DND-41 (cell line): ENCODE data around the gene TMTC1.

ENCODE experiments used
- EZH2 ChIP-seq: IDR thresholded peaks from 3 replicates; pipeline ENCODE4 v1.6.1; 2012; ENCODE audit warnings: borderline replicate concordance, low read depth, mild to moderate bottlenecking, moderate library complexity, low read length, inconsistent platforms; ENCODE audit not compliant: severe bottlenecking
- TF ChIP-seq, protein P1 (sequence below): IDR thresholded peaks from 2 replicates; pipeline ENCODE4 v1.5.1; 2012; ENCODE audit warnings: borderline replicate concordance, low read length, moderate library complexity, mild to moderate bottlenecking; ENCODE audit not compliant: poor library complexity, severe bottlenecking; ENCODE audit errors: extremely low read depth

DNA sequence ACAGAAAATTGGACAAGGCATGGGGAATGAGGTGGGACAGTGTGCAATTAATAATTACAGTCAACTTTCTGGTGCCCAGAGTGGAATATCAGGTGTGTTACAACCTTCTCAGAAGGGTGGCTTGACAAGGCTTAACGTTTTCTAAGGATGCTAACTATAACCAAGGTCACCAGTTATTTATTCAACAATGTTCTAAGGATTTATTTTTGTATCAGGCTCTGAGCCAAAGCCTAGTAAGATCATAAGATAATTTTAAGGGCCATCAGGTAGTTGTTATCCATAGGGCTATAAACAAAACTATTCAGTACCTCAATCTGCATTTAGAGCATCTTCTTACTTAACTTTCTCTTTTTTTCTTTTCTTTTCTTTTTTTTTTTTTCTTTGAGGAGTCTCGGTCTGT is 134.0 kb downstream of the TMTC1 start:
- TF ChIP-seq, protein P1, sequence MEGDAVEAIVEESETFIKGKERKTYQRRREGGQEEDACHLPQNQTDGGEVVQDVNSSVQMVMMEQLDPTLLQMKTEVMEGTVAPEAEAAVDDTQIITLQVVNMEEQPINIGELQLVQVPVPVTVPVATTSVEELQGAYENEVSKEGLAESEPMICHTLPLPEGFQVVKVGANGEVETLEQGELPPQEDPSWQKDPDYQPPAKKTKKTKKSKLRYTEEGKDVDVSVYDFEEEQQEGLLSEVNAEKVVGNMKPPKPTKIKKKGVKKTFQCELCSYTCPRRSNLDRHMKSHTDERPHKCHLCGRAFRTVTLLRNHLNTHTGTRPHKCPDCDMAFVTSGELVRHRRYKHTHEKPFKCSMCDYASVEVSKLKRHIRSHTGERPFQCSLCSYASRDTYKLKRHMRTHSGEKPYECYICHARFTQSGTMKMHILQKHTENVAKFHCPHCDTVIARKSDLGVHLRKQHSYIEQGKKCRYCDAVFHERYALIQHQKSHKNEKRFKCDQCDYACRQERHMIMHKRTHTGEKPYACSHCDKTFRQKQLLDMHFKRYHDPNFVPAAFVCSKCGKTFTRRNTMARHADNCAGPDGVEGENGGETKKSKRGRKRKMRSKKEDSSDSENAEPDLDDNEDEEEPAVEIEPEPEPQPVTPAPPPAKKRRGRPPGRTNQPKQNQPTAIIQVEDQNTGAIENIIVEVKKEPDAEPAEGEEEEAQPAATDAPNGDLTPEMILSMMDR = no peak
- no peak for TF ChIP-seq EZH2
